BE2C (cell line): ENCODE results near the gene FCER1A.

Experiments used
- DNase-seq: peaks from one replicate; pipeline ENCODE4 v3.0.0-alpha.2; 2020
- H3K27me3 ChIP-seq: fragments of 250-450 bp; sonication (Bioruptor Pico); 2 replicates; pipeline ENCODE4 v1.5.1; 2020; ENCODE audit warnings: mild to moderate bottlenecking
- H3K36me3 ChIP-seq: fragments of 250-450 bp; sonication (Bioruptor Pico); 2 replicates; pipeline ENCODE4 v1.5.1; 2020; ENCODE audit warnings: mild to moderate bottlenecking
- H3K4me1 ChIP-seq: fragments of 250-450 bp; sonication (Bioruptor Pico); 2 replicates; pipeline ENCODE4 v1.5.1; 2020
- H3K4me3 ChIP-seq: 2 replicates; pipeline ENCODE4 v1.5.1; 2011; ENCODE audit warnings: low read depth, low read length
- H3K9me3 ChIP-seq: fragments of 250-450 bp; sonication (Bioruptor Pico); 2 replicates; pipeline ENCODE4 v1.5.1; 2020
- TF ChIP-seq, protein P1 (sequence below): IDR thresholded peaks from 2 replicates; pipeline ENCODE4 v1.5.1; 2012; ENCODE audit warnings: mild to moderate bottlenecking, low read depth, low read length

FCER1A gene

DNA sequence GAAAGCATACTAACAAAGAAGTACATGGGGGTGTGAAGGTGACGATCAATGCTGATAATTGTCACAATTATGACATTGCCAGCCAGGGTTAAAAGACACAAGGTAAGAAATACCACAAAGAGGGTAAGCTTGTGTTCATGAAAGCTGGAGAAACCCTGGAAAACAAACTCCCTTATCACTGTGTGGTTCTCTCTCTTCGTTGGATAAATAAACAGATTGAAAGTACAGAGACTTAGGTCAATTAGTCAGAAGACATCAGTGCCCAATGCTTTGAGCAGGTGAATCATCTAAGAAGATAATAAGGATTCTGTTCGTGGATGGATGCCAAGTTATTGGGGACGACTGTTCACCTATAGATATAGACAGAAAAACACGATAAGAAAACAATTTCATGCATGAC lies 22.4 kb upstream of the FCER1A start:
- H3K4me1 ChIP-seq: no peaks in the 10 kb centered on the region
- H3K4me3 ChIP-seq: no peak overlapping the region
- TF ChIP-seq, protein P1, sequence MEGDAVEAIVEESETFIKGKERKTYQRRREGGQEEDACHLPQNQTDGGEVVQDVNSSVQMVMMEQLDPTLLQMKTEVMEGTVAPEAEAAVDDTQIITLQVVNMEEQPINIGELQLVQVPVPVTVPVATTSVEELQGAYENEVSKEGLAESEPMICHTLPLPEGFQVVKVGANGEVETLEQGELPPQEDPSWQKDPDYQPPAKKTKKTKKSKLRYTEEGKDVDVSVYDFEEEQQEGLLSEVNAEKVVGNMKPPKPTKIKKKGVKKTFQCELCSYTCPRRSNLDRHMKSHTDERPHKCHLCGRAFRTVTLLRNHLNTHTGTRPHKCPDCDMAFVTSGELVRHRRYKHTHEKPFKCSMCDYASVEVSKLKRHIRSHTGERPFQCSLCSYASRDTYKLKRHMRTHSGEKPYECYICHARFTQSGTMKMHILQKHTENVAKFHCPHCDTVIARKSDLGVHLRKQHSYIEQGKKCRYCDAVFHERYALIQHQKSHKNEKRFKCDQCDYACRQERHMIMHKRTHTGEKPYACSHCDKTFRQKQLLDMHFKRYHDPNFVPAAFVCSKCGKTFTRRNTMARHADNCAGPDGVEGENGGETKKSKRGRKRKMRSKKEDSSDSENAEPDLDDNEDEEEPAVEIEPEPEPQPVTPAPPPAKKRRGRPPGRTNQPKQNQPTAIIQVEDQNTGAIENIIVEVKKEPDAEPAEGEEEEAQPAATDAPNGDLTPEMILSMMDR: no peak
- no peaks in the 10 kb centered on the region for H3K36me3 ChIP-seq
- no peak for DNase-seq
- H3K27me3 ChIP-seq: no peaks in the 10 kb centered on the region
- no peaks in the 10 kb centered on the region for H3K9me3 ChIP-seq

DNA sequence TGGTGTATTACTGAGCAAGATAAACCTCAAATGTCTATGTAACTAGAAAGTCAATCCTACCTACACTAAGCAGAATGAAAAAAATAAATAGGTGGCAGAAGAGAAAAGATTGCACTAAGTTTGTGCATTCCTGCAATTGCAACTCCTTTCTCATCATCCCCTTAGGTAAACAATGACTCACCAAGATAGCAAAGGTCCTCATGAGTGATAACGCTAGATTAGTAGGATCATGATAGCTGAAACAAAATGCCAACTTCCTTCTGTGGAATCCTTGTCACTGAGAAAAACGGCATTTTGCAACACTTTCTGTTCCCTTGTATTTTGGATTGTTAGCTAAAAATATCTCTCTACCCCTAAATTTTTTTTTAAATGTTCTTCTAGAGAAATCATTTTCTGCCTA lies 20.0 kb upstream of the FCER1A start:
- no peak for DNase-seq
- Histone ChIP-seq H3K9me3 (no peaks in the 10 kb centered on the region), H3K27me3 (no peaks in the 10 kb centered on the region), H3K4me3 (no peak overlapping the region), H3K4me1 (no peaks in the 10 kb centered on the region), H3K36me3 (no peaks in the 10 kb centered on the region)
- TF ChIP-seq, protein P1: no peak

DNA sequence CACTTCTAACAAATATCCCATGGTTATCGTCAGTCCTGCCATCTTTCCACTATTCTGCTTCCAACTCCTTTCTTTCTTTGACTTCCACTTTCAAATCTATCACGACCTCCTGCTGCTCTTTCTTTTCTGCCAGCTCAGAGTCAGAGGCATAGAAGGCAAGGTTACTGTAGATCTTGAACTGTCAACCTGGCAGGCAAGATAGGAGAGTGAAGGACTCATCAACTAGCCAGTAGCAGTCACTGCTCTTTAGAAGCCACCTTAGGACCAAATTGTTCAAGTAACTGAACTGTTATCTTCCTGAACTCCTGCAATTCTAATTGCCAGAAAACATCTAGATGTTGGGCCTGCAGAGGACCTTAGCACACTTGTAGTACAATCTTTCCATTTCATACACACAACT lies 13.1 kb upstream of the FCER1A start:
- TF ChIP-seq, protein P1: no peak
- DNase-seq: no peak
- Histone ChIP-seq H3K27me3 (no peaks in the 10 kb centered on the region), H3K9me3 (no peaks in the 10 kb centered on the region), H3K4me3 (no peak overlapping the region), H3K36me3 (no peaks in the 10 kb centered on the region), H3K4me1 (no peaks in the 10 kb centered on the region)

DNA sequence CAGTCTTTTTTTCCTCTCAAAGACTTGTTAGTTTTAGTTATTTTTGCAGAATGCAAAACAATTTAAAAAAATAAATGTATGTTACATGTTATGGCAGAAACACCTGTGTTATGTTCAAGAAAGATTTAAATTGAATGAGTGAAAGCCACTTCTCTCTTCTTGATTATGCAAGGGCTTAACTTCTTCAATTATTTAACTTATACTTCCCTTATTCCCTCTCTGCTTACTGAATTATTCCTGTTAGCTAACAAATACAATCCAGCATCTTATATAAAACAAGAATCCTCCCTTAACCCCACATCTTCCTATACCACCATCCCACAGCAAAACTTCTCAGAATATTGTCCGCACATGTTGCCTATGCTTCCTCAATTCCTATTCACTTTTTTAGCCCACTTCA lies 10.7 kb upstream of the FCER1A start:
- H3K9me3 ChIP-seq: no peaks in the 10 kb centered on the region
- TF ChIP-seq, protein P1: no peak
- H3K4me1 ChIP-seq: no peaks in the 10 kb centered on the region

DNA sequence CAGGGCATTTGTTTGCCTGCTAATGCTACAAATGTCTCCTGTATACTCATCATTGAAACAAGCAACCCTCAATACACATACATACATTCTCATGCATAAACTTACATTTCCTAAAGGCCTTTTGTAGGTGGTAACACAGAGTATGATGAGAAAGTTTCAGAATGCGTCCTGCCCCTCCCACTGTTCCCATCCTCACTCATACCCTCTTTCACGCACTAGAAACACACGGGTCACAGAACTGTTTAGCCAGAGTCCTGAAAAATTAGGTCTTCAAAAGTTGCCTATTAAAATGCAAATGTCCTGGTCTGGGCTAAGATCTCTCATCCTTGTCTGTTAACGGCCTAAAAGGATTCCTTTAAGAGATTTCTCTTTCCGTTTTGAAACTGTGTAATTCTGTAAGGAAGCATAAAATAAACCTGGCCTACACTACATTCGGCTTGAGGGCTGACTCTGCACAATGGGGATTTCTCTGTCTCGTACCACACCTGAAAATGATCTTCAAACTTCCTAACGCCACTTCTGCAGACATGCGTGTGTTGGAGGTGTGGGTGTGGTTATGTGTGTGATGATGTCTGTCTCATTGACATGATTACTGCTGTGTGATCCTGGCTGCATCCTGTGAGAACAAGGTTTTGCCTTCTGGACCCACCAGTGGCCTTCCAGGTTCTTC lies 5.3 kb upstream of the FCER1A start:
- no peaks in the 10 kb centered on the region for H3K27me3 ChIP-seq
- TF ChIP-seq, protein P1: no peak

More for the DNA sequence above, 10.7 kb upstream of the FCER1A start:
- Histone ChIP-seq H3K4me3 (no peak overlapping the region), H3K36me3 (no peaks in the 10 kb centered on the region), H3K27me3 (no peaks in the 10 kb centered on the region)
- no peak for DNase-seq

DNA sequence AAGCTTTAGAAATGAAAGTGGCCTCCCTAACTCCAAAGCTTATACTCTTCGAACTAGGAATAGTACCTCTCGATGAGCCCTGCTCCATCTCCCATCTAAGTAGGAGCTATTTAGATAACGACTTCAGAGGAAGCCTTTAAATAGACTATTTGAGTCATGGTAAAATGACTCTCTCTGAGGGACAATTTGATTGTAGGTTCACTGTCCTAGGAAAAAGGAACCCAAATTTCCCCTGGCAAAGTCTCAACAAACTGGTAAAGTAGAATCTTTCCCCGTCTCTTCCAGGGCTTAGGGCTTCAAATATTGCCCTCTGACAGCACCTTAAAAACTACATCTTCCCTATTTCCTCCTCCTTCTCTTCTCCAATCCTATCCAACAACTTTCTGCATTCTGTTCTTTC lies 2.0 kb upstream of the FCER1A start:
- Histone ChIP-seq H3K4me1 (no peaks in the 10 kb centered on the region), H3K4me3 (no peak overlapping the region), H3K27me3 (no peaks in the 10 kb centered on the region), H3K9me3 (no peaks in the 10 kb centered on the region), H3K36me3 (no peaks in the 10 kb centered on the region)
- DNase-seq: no peak
- TF ChIP-seq, protein P1: no peak

More for the DNA sequence above, 5.3 kb upstream of the FCER1A start:
- no peaks in the 10 kb centered on the region for H3K36me3 ChIP-seq
- DNase-seq: no peak
- H3K9me3 ChIP-seq: no peaks in the 10 kb centered on the region
- no peaks in the 10 kb centered on the region for H3K4me1 ChIP-seq
- H3K4me3 ChIP-seq: no peak overlapping the region
